HEK293 (cell line): ENCODE data around the gene ARHGAP10.

Experiments used
- CTCF ChIA-PET: fragments of 350-600 bp; formaldehyde crosslinking; extraction: SDS; loops from one replicate; lab custom pipeline; 2021; ENCODE audit warnings: antibody characterized with exemption; lab: Yijun Ruan, JAX
- POLR2A ChIA-PET: fragments of 300-600 bp; formaldehyde crosslinking; extraction: SDS; loops from one replicate; lab custom pipeline; 2020; ENCODE audit warnings: antibody characterized with exemption, inconsistent platforms; lab: Yijun Ruan, JAX
- H3K27ac ChIP-seq: fragments of 200-500 bp; sonication (Bioruptor generic); 2 replicates; pipeline ENCODE4 v1.5.1; 2014; ENCODE audit warnings: low read depth, low read length, control low read depth, inconsistent platforms; ENCODE audit errors: extremely low read depth
- H3K36me3 ChIP-seq, 2 experiments: fragments of 200-500 bp in 1 of 2; sonication (Bioruptor generic) in 1 of 2; 1 replicate in 1 of 2; 2 replicates in 1 of 2; pipeline ENCODE4 v1.5.1; 2014 to 2017; ENCODE audit warnings: inconsistent platforms in 2 of 2, low read length in 2 of 2; ENCODE audit not compliant: control insufficient read depth in 2 of 2, insufficient read depth in 1 of 2
- H3K4me1 ChIP-seq: fragments of 200-500 bp; sonication (Bioruptor generic); 2 replicates; pipeline ENCODE4 v1.5.1; 2014; ENCODE audit warnings: mild to moderate bottlenecking, low read length, inconsistent platforms; ENCODE audit not compliant: control insufficient read depth, insufficient read depth
- H3K4me3 ChIP-seq: 2 replicates; pipeline ENCODE4 v1.5.1; 2011; ENCODE audit warnings: low read depth, mild to moderate bottlenecking, control low read depth, low read length, moderate library complexity
- H3K9me3 ChIP-seq: fragments of 200-500 bp; sonication (Bioruptor generic); 2 replicates; pipeline ENCODE4 v1.5.1; 2014; ENCODE audit warnings: low read depth, low read length, inconsistent platforms; ENCODE audit not compliant: control insufficient read depth, insufficient read depth
- GFI1B ChIP-seq: fragments of 450-650 bp; formaldehyde crosslinking; IDR thresholded peaks from 2 replicates; pipeline ENCODE4 v1.5.1; 2016; ENCODE audit warnings: missing biosample characterization, missing genetic modification characterization
- GLI4 ChIP-seq: fragments of 450-650 bp; formaldehyde crosslinking; IDR thresholded peaks from 2 replicates; pipeline ENCODE4 v1.5.1; 2016; ENCODE audit warnings: missing biosample characterization, missing genetic modification characterization
- KLF8 ChIP-seq: fragments of 450-650 bp; formaldehyde crosslinking; IDR thresholded peaks from 2 replicates; pipeline ENCODE4 v1.5.1; 2016; ENCODE audit warnings: missing biosample characterization, missing genetic modification characterization
- MZF1 ChIP-seq: fragments of 450-650 bp; formaldehyde crosslinking; IDR thresholded peaks from 2 replicates; pipeline ENCODE4 v1.5.1; 2017; ENCODE audit warnings: missing biosample characterization, missing genetic modification characterization, borderline replicate concordance
- WT1 ChIP-seq: fragments of 450-650 bp; formaldehyde crosslinking; IDR thresholded peaks from 2 replicates; pipeline ENCODE4 v1.5.1; 2016; ENCODE audit warnings: missing biosample characterization, missing genetic modification characterization
- ZBTB21 ChIP-seq: fragments of 450-650 bp; formaldehyde crosslinking; IDR thresholded peaks from 2 replicates; pipeline ENCODE4 v1.5.1; 2017; ENCODE audit warnings: missing biosample characterization, missing genetic modification characterization
- ZBTB7A ChIP-seq: fragments of 450-650 bp; formaldehyde crosslinking; IDR thresholded peaks from 2 replicates; pipeline ENCODE4 v1.5.1; 2016; ENCODE audit warnings: low read depth, missing biosample characterization, missing genetic modification characterization
- ZEB2 ChIP-seq: fragments of 450-650 bp; formaldehyde crosslinking; IDR thresholded peaks from 2 replicates; pipeline ENCODE4 v1.5.1; 2016; ENCODE audit warnings: missing biosample characterization, missing genetic modification characterization
- ZNF214 ChIP-seq: fragments of 450-650 bp; formaldehyde crosslinking; IDR thresholded peaks from 2 replicates; pipeline ENCODE4 v1.5.1; 2017; ENCODE audit warnings: missing biosample characterization, mild to moderate bottlenecking, missing genetic modification characterization, borderline replicate concordance
- ZNF23 ChIP-seq: fragments of 450-650 bp; formaldehyde crosslinking; IDR thresholded peaks from 2 replicates; pipeline ENCODE4 v1.5.1; 2016; ENCODE audit warnings: missing biosample characterization, missing genetic modification characterization, borderline replicate concordance
- ZNF248 ChIP-seq: fragments of 450-650 bp; formaldehyde crosslinking; IDR thresholded peaks from 2 replicates; pipeline ENCODE4 v1.5.1; 2017; ENCODE audit warnings: missing biosample characterization, missing genetic modification characterization
- ZNF324 ChIP-seq: fragments of 450-650 bp; formaldehyde crosslinking; IDR thresholded peaks from 2 replicates; pipeline ENCODE4 v1.5.1; 2016; ENCODE audit warnings: missing biosample characterization, missing genetic modification characterization
- ZNF335 ChIP-seq: fragments of 450-650 bp; formaldehyde crosslinking; conservative IDR thresholded peaks from 2 replicates; pipeline ENCODE4 v1.5.1; 2016; ENCODE audit warnings: missing biosample characterization, missing genetic modification characterization
- ZNF510 ChIP-seq: fragments of 450-650 bp; formaldehyde crosslinking; IDR thresholded peaks from 2 replicates; pipeline ENCODE4 v1.5.1; 2018; ENCODE audit warnings: mild to moderate bottlenecking, missing genetic modification characterization, missing biosample characterization; ENCODE audit not compliant: insufficient replicate concordance
- ZNF518A ChIP-seq: fragments of 450-650 bp; formaldehyde crosslinking; conservative IDR thresholded peaks from 2 replicates; pipeline ENCODE4 v1.5.1; 2016; ENCODE audit warnings: low read depth, missing biosample characterization, missing genetic modification characterization
- ZNF530 ChIP-seq: fragments of 450-650 bp; formaldehyde crosslinking; IDR thresholded peaks from 2 replicates; pipeline ENCODE4 v1.5.1; 2016; ENCODE audit warnings: low read depth, missing biosample characterization, missing genetic modification characterization
- ZNF555 ChIP-seq: fragments of 450-650 bp; formaldehyde crosslinking; conservative IDR thresholded peaks from 2 replicates; pipeline ENCODE4 v1.5.1; 2017; ENCODE audit warnings: missing biosample characterization, mild to moderate bottlenecking, missing genetic modification characterization, inconsistent platforms
- ZNF580 ChIP-seq: fragments of 450-650 bp; formaldehyde crosslinking; IDR thresholded peaks from 2 replicates; pipeline ENCODE4 v1.5.1; 2016; ENCODE audit warnings: missing biosample characterization, missing genetic modification characterization
- ZNF654 ChIP-seq: fragments of 450-650 bp; formaldehyde crosslinking; IDR thresholded peaks from 2 replicates; pipeline ENCODE4 v1.5.1; 2016; ENCODE audit warnings: low read depth, missing biosample characterization, missing genetic modification characterization
- ZNF660 ChIP-seq: fragments of 450-650 bp; IDR thresholded peaks from 2 replicates; pipeline ENCODE4 v1.5.1; 2018; ENCODE audit warnings: missing biosample characterization, mild to moderate bottlenecking, missing genetic modification characterization
- ZNF670 ChIP-seq: fragments of 450-650 bp; formaldehyde crosslinking; IDR thresholded peaks from 2 replicates; pipeline ENCODE4 v1.5.1; 2016; ENCODE audit warnings: missing biosample characterization, missing genetic modification characterization, low read depth
- ZSCAN23 ChIP-seq: fragments of 450-650 bp; formaldehyde crosslinking; IDR thresholded peaks from 2 replicates; pipeline ENCODE4 v1.5.1; 2016; ENCODE audit warnings: missing biosample characterization, missing genetic modification characterization
- TF ChIP-seq, protein P1 (sequence below): fragments of 450-650 bp; formaldehyde crosslinking; IDR thresholded peaks from 2 replicates; pipeline ENCODE4 v1.5.1; 2016; ENCODE audit warnings: missing biosample characterization, missing genetic modification characterization

The ARHGAP10 gene

DNA sequence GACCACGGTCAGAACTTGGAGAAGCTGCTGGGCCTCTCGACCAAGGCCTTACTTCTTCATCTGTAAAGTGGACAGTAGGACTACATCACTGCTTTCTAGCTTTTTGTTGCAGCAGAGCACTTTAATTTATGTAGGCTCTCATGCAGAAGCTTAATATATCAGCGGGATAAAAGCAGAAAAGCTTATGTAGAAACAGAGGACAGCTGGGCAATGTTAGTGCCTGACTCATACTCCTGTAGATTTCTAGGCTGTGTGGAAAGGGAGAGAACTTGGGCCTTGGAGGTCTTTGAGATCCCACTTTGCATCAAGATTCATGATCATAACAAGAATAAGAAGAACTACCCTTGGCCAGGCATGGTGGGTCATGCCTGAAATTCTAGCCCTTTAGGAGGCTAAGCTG is 91.2 kb downstream of the ARHGAP10 start:
- CTCF ChIA-PET = interaction anchor here (0.5 to 1.5 kb wide), 4 partner anchors 20 to 207 kb away, joined by 3 to 4 read pairs (median 3); no protein-coding TSS in a partner anchor
- Histone ChIP-seq H3K36me3 (peaks cover 0 to 7% of the 10 kb centered on the region in 2 experiments; a peak in 1 of 3 replicates), H3K9me3 (no peaks in the 10 kb centered on the region)
- no peak for TF ChIP-seq ZNF248 (tag by site-specific recombination)
- TF ChIP-seq ZSCAN23 (tag by site-specific recombination) = no peak
- no peak for TF ChIP-seq KLF8 (tag by site-specific recombination)
- TF ChIP-seq GFI1B (tag by site-specific recombination) = no peak
- no peak for TF ChIP-seq ZNF23 (tag by site-specific recombination)
- TF ChIP-seq ZNF518A (tag by site-specific recombination) = no peak
- no peak for TF ChIP-seq ZNF335 (tag by site-specific recombination)
- no peak for TF ChIP-seq ZBTB7A (tag by site-specific recombination)
- no peak for TF ChIP-seq ZNF555 (tag by site-specific recombination)
- TF ChIP-seq ZNF510 = no peak
- TF ChIP-seq ZNF654 = no peak
- TF ChIP-seq, all 188 proteins: peak for 0
- POLR2A ChIA-PET = no interaction called here
- no peak overlapping the region for H3K27ac ChIP-seq
- no peak overlapping the region for H3K4me3 ChIP-seq
- H3K4me1 ChIP-seq = peaks cover 28% of the 10 kb centered on the region

DNA sequence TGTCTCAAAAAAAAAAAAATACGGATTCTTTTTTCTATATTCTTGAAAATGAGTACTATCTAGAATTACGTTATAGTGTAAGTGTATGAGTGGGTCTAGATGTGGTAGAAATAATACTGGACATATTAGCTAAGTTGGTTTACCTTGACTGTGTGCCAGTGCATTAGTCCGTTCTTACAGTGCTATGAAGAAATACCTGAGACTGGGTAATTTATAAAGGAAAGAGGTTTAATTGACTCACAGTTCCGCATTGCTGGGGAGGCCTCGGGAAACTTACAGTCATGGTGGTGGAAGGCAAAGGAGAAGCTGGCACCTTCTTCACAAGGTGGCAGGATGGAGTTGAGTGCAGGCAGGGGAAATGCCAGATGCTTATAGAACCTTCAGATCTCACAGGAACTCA is 92.4 kb downstream of the ARHGAP10 start:
- POLR2A ChIA-PET = no interaction called here
- peaks cover 0 to 7% of the 10 kb centered on the region in 2 experiments; a peak in 1 of 3 replicates for H3K36me3 ChIP-seq
- CTCF ChIA-PET = interaction anchor here (1.4 kb wide), 1 partner anchor 43 kb away, joined by 4 read pairs; no protein-coding TSS in a partner anchor
- TF ChIP-seq ZNF214 (no peak), ZNF580 (tag by site-specific recombination) (no peak), ZEB2 (tag by site-specific recombination) (no peak)
- peaks cover 28% of the 10 kb centered on the region for H3K4me1 ChIP-seq
- no peaks in the 10 kb centered on the region for H3K9me3 ChIP-seq
- no peak overlapping the region for H3K4me3 ChIP-seq
- H3K27ac ChIP-seq = no peak overlapping the region

DNA sequence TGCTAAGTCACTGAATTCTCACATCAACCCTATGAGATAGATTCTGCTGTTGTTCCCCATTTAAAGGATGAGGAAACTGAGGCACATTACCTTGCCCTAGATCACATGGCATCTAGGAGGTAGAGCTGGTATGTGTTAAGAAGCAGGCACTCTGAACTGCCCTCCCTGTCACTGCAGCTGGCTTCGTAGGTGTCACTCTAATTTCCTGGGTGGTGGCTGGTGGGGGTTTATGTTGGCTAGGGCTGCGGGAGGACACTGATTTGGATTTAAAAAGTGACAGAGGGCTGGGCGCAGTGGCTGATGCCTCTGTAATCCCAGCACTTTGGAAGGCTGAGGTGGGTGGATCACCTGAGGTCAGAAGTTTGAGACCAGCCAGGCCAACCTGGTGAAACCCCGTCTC is 93.0 kb downstream of the ARHGAP10 start:
- no peak overlapping the region for H3K4me3 ChIP-seq
- ChIA-PET POLR2A (no interaction called here), CTCF (no interaction called here)
- no peaks in the 10 kb centered on the region for H3K9me3 ChIP-seq
- no peak overlapping the region for H3K27ac ChIP-seq
- H3K4me1 ChIP-seq = peaks cover 29% of the 10 kb centered on the region
- H3K36me3 ChIP-seq = peaks cover 0 to 7% of the 10 kb centered on the region in 2 experiments; a peak in 1 of 3 replicates
- no peak for TF ChIP-seq ZNF530 (tag by site-specific recombination)
- no peak for TF ChIP-seq ZNF324
- TF ChIP-seq, protein P1, sequence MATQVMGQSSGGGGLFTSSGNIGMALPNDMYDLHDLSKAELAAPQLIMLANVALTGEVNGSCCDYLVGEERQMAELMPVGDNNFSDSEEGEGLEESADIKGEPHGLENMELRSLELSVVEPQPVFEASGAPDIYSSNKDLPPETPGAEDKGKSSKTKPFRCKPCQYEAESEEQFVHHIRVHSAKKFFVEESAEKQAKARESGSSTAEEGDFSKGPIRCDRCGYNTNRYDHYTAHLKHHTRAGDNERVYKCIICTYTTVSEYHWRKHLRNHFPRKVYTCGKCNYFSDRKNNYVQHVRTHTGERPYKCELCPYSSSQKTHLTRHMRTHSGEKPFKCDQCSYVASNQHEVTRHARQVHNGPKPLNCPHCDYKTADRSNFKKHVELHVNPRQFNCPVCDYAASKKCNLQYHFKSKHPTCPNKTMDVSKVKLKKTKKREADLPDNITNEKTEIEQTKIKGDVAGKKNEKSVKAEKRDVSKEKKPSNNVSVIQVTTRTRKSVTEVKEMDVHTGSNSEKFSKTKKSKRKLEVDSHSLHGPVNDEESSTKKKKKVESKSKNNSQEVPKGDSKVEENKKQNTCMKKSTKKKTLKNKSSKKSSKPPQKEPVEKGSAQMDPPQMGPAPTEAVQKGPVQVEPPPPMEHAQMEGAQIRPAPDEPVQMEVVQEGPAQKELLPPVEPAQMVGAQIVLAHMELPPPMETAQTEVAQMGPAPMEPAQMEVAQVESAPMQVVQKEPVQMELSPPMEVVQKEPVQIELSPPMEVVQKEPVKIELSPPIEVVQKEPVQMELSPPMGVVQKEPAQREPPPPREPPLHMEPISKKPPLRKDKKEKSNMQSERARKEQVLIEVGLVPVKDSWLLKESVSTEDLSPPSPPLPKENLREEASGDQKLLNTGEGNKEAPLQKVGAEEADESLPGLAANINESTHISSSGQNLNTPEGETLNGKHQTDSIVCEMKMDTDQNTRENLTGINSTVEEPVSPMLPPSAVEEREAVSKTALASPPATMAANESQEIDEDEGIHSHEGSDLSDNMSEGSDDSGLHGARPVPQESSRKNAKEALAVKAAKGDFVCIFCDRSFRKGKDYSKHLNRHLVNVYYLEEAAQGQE = no peak
- TF ChIP-seq GLI4 (tag by site-specific recombination) = no peak
- TF ChIP-seq MZF1 = no peak
- no peak for TF ChIP-seq WT1
- TF ChIP-seq ZNF670 (tag by site-specific recombination) = no peak
- no peak for TF ChIP-seq ZNF660
- TF ChIP-seq ZNF580 (tag by site-specific recombination) = no peak
- no peak for TF ChIP-seq ZEB2 (tag by site-specific recombination)
- no peak for TF ChIP-seq ZBTB21
